PC-9 (cell line): ENCODE results near the gene GSK3B.

Source experiments
- CTCF ChIP-seq: fragments of 200-600 bp; sonication (generic); conservative IDR thresholded peaks from 2 replicates; pipeline ENCODE4 v1.6.1; 2017; ENCODE audit warnings: mixed run types, antibody characterized with exemption, mild to moderate bottlenecking, moderate library complexity
- EZH2 ChIP-seq: fragments of 200-600 bp; sonication (generic); IDR thresholded peaks from 2 replicates; pipeline ENCODE4 v1.8.0; 2017; ENCODE audit warnings: antibody characterized with exemption, low read depth

- no peak for TF ChIP-seq CTCF
- no peak for TF ChIP-seq EZH2
These were observed 13.4 kb downstream of the GSK3B start for GRCh38 chr3:120080836-120081235.
